Left lung (tissue), 10 donors: ENCODE measurements around the gene OLFML2A. TPM values are rescaled to one million over a fixed set of nuclear protein-coding genes. Genes with fewer than 3 reads are reported as not detected.
A peak's percentile ranks its signal among the peaks of the same experiment; 100 is the strongest.

Source experiments
- ATAC-seq: fragments of 200-7000 bp; cut with Tn5 transposase; one replicate; pipeline ENCODE4 v1.9.1; 2020; ENCODE audit warnings: moderate library complexity
- DNase-seq, 4 donors: peaks; one replicate each; pipeline ENCODE4 v3.0.0-alpha.2; 2013 to 2020
- H3K27ac ChIP-seq, 2 donors: fragments of 200-600 bp; sonication (generic) in 1 of 2; one replicate each; pipeline versions ENCODE4 v1.5.0 to v1.8.0; 2020 to 2021
- H3K27me3 ChIP-seq, 2 donors: fragments of 200-600 bp; sonication (generic) in 1 of 2; one replicate each; pipeline versions ENCODE4 v1.5.0 to v1.8.0; 2020 to 2021
- H3K36me3 ChIP-seq, 2 donors: fragments of 200-600 bp; sonication (generic) in 1 of 2; one replicate each; pipeline versions ENCODE4 v1.5.0 to v1.8.0; 2020 to 2021
- H3K4me1 ChIP-seq, 2 donors: fragments of 200-600 bp; one replicate each; pipeline ENCODE4 v1.8.0; 2021
- H3K4me3 ChIP-seq, 2 donors: fragments of 200-600 bp; sonication (generic) in 1 of 2; one replicate each; pipeline versions ENCODE4 v1.5.0 to v1.8.0; 2020 to 2021; ENCODE audit warnings: mild to moderate bottlenecking in 1 of 2
- H3K9me3 ChIP-seq, 2 donors: fragments of 200-600 bp; sonication (generic) in 1 of 2; one replicate each; pipeline versions ENCODE4 v1.5.0 to v1.8.0; 2020 to 2021
- intact Hi-C, 2 donors: fragments of 100-400 bp; cut with DNase I; formaldehyde crosslinking; loops; one replicate each; pipeline versions ENCODE4 v1.11.2 to v1.14.2; 2022
- polyA plus RNA-seq, 6 donors: library from polyadenylated mRNA; unstranded; fragments of 120-200 nt; gene quantifications; one replicate each; pipeline ENCODE4 v1.2.1, GENCODE V29; 2013; ENCODE audit not compliant: insufficient read length in 6 of 6
- total RNA-seq, 2 donors: library from RNA; stranded (reverse); fragmentation: NEBNext Ultra II Directional; extraction: Animal tissue kit (Norgen Biotek cat#: 25700); gene quantifications; one replicate each; pipeline ENCODE4 v1.2.1, GENCODE V29; 2021
- TF ChIP-seq, protein P1 (sequence below), 2 donors: fragments of 200-600 bp; sonication (generic) in 1 of 2; IDR thresholded peaks; one replicate each; pipeline versions ENCODE4 v1.5.0 to v1.8.0; 2021; ENCODE audit warnings: antibody characterized with exemption in 2 of 2
- donor health status: DM: no; HTN: yes; CAD: no.
- donor health status: DM: no; HTN: no; CAD: no.

OLFML2A gene
- total and polyA plus RNA-seq, 8 donors: 10.5 to 67.4 (median 41.3) TPM

DNA sequence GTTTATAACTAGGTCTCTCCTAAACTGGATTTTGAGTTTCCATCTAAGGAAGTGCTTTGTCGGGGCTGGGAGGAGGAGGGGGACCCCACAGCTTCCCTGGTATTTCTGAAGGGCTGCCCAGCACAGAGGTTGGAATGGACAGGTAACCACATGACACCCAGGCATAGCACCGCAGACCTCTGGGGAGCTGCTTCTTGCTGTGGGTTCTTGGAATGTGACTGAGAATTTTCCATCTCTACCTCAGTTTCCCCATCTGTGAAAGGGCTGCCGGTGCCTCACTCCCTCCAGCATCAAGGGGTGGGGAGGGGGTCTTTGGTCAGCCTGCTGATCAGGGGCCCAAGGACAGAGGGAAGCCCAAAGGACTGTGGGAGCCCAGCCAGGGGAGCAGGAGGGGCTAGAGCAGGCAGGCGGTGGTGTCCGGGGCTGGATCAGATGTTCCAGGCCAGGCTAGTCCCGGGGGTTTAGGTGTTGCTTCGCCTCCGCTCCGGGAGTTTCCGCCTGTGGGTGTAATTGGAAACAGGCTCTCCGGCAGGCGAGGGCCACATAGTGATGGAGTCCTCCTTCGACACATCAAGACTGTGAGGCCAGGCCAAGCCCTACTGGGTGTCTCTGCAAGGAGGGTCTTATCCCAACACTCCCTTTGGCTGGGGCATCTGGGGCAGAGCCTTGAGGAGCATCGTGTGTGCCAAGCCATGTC is 3.3 kb downstream of the OLFML2A start:
- peaks cover 4 to 47% of the 10 kb centered on the region in 2 donors for H3K4me1 ChIP-seq
- intact Hi-C loops: no loop called here
- DNase-seq: no peak
- no peaks in the 10 kb centered on the region for H3K36me3 ChIP-seq
- peaks cover 6 to 21% of the 10 kb centered on the region in 2 donors for H3K27me3 ChIP-seq
- no peak overlapping the region for H3K27ac ChIP-seq
- H3K4me3 ChIP-seq: no peak overlapping the region
- ATAC-seq: no peak
- TF ChIP-seq, protein P1, sequence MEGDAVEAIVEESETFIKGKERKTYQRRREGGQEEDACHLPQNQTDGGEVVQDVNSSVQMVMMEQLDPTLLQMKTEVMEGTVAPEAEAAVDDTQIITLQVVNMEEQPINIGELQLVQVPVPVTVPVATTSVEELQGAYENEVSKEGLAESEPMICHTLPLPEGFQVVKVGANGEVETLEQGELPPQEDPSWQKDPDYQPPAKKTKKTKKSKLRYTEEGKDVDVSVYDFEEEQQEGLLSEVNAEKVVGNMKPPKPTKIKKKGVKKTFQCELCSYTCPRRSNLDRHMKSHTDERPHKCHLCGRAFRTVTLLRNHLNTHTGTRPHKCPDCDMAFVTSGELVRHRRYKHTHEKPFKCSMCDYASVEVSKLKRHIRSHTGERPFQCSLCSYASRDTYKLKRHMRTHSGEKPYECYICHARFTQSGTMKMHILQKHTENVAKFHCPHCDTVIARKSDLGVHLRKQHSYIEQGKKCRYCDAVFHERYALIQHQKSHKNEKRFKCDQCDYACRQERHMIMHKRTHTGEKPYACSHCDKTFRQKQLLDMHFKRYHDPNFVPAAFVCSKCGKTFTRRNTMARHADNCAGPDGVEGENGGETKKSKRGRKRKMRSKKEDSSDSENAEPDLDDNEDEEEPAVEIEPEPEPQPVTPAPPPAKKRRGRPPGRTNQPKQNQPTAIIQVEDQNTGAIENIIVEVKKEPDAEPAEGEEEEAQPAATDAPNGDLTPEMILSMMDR (IDR thresholded peaks at IDR 0.05): no peak
- no peaks in the 10 kb centered on the region for H3K9me3 ChIP-seq

DNA sequence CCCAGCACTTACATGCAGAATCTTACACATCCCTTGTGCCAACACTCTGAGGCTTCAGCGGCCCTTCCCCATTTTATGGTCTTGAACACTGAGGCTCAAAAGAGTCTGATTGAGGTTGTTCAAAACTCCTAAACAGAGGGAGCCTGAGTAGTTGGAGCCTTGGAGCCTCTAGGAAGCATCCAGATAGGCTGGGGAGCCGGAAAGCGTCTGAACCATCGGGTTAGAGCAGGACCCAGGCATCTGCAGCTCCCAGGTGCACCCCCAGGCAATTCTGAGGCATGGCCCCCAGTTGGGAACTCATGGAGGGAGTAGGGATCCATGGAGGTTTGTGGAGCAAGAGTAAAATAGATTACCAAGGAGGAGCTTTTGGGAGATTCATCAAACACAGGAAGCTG is 3.8 kb downstream of the OLFML2A start:
- DNase-seq (no peak), ATAC-seq (no peak)
- Histone ChIP-seq H3K9me3 (no peaks in the 10 kb centered on the region), H3K4me1 (peaks cover 4 to 46% of the 10 kb centered on the region in 2 donors), H3K27ac (no peak overlapping the region), H3K4me3 (no peak overlapping the region), H3K36me3 (no peaks in the 10 kb centered on the region), H3K27me3 (peaks cover 6 to 21% of the 10 kb centered on the region in 2 donors)
- intact Hi-C loops: no loop called here
- TF ChIP-seq, protein P1 (IDR thresholded peaks at IDR 0.05): no peak

DNA sequence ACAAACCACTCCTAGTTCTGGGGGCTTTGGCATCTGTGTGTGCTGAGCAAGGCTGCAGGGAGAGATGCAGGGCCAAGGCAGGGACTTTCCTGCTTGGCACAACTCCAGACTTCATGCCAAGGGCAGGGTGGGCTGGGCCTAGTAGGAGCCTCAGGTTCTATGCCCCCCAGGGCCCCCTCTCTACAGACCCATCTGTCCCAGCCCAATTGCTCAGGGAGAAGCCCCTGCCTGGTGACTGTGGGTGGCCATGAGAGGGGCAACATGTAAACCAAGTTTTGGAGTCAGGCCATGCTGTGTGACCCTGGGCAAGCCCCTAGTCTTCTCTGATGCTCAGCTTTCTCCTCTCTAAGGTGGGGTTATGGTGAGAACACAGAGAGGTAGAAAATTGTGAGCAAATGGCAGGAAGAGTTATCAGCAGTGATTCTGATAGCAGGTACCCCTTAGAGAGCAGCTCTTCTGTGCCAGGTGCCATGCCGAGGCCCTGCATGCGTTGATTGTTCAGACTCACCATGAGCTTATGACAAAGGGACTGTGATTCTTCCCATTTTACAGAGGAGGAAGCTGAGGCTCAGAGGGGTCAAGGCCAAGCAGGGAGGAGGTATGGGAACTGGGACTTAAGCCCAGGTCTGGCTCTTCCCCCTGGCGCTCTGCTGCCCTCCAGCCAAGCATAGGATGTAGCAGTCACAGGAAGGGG is 5.2 kb downstream of the OLFML2A start:
- ATAC-seq (no peak), DNase-seq (no peak)
- no peaks in the 10 kb centered on the region for H3K9me3 ChIP-seq
- peaks cover 0 to 32% of the 10 kb centered on the region in 2 donors for H3K4me1 ChIP-seq
- H3K27me3 ChIP-seq: peaks cover 0 to 8% of the 10 kb centered on the region in 2 donors
- H3K36me3 ChIP-seq: no peaks in the 10 kb centered on the region
- H3K27ac ChIP-seq: peak overlapping the region in 1 of 2 donors; percentile 42
- H3K4me3 ChIP-seq: no peak overlapping the region
- TF ChIP-seq, protein P1 (IDR thresholded peaks at IDR 0.05): no peak
- intact Hi-C loops: no loop called here

DNA sequence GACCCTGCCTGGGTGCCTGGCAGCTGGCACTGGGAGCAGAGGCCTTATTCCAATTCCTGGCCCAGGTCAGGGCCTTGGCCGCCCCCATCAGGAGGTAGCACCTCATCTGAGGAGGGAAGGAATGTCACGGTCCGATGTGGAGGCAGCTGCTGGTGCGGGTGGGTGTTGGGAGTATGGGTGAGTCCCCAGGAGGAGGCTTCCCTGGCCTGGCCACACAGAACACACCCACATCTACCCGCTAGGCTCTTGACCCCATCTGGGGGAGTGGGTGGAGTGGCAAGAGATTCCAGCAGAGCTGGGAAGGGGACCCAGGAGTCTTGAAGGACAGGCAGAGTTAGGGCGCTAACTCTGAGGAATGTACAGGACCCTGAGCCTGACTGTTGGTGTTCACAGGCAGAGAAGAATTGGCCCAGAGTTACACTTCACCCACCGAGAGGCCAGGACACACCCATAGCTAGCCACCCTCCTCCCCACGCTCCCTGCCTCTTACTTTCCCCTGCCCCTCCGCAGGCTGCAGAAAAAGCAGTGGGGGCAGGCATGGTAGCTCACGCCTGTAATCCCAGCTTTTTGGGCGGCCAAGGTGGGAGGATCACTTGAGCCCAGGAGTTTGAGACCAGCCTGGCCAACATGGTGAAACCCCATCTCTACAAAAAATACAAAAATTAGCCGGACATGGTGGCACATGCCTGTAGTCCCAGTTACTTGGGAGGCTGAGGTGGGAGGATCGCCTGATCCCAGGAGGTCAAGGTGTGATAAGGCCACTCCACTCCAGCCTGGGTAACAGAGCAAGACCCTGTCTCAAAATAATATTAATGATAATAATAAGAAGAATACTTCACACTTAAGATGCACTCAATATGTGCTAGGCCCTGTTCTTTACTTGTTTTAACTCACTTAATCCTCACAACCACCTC is 6.0 kb downstream of the OLFML2A start:
- no peaks in the 10 kb centered on the region for H3K36me3 ChIP-seq
- DNase-seq: no peak
- H3K4me1 ChIP-seq: peaks cover 0 to 27% of the 10 kb centered on the region in 2 donors
- no peaks in the 10 kb centered on the region for H3K9me3 ChIP-seq
- no peak for ATAC-seq
- no peaks in the 10 kb centered on the region for H3K27me3 ChIP-seq
- intact Hi-C loops: no loop called here
- H3K27ac ChIP-seq: peak overlapping the region in 1 of 2 donors; percentile 42
- TF ChIP-seq, protein P1 (IDR thresholded peaks at IDR 0.05): no peak
- H3K4me3 ChIP-seq: no peak overlapping the region
